T-helper 1 cell treated with Interleukin-12 subunit alpha and Interleukin-12 subunit beta and Interleukin-4 antibody, amounts not matched to agents 30 ng/mL and 1 ng/mL, for 36 hours (primary cell): Measurements from ENCODE around the gene MEGF11. TPM values are rescaled to one million over a fixed set of nuclear protein-coding genes. Genes with fewer than 3 reads are reported as not detected.

Source experiments
- intact Hi-C: fragments of 100-400 bp; cut with micrococcal nuclease; formaldehyde crosslinking; loops from one replicate; pipeline ENCODE4 v1.15.1; 2024
- total RNA-seq: library from RNA; stranded (reverse); gene quantifications from 2 replicates; pipeline ENCODE4 v1.2.3, GENCODE V29; 2022

Gene MEGF11
- total RNA-seq, 1 donor from 2014 or later = 0.78 TPM

DNA sequence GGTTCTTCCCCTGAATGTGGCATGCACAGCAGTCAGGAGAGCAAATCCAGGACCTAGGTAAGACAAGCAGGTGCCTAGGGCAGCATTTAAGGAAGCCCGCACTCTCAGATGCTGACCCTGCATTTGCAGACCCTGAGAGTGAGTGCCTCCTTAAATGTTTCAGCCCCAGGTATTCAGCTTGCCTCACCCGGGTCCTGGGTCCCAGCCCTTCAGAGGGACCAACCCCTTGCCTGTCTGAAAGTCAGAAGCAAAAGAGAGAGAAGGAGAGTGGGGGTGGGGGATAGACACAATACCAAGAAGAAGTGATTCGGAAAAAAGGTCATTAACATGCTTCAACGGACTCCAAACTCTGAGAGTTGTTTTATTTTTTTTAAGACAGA lies 75.0 kb downstream of the MEGF11 start:
- intact Hi-C loops = no loop called here

GRCh38 chr15:66172324-66172980 lies 81.1 kb downstream of the MEGF11 start:
- intact Hi-C loops = no loop called here

DNA sequence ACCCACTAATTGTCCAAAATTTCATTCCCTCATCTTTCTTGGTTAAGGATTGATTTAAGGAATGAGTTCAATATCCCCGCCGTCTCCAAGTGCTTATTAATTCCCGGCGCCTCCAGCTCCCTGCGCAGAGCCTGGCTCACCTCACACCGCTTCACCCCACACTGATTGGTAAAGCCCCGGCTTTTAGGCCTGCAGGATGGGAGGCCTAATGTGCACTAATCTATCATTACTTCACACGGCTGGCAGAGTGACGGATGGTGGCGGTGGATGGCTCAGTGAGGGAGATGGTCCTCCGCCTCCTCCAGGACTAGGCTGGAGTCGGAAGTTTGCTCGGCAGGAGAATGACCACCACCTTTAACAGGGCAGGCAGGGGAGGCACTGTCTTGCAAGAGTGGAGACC lies 81.7 kb downstream of the MEGF11 start:
- intact Hi-C loops = no loop called here

DNA sequence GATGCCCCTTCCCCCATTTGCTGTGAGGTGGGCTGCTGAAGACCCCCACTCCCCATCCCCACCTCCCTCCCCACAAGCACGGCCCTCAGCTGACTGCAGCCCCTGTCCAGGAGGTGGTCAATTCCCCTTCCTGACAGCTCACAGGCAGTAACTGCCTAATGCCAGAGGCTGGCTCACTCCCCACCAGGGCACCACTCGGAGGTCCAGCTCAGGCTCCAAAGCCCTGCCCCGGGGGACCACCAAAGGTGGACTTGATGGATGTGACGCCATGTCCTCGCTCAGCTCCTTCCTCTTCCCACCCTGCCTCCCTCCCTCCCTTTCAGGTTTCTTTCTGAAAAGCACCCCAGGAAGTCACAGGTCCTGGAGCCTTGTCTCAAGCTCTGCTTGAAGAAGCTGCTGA lies 82.8 kb downstream of the MEGF11 start:
- intact Hi-C loops = no loop called here

DNA sequence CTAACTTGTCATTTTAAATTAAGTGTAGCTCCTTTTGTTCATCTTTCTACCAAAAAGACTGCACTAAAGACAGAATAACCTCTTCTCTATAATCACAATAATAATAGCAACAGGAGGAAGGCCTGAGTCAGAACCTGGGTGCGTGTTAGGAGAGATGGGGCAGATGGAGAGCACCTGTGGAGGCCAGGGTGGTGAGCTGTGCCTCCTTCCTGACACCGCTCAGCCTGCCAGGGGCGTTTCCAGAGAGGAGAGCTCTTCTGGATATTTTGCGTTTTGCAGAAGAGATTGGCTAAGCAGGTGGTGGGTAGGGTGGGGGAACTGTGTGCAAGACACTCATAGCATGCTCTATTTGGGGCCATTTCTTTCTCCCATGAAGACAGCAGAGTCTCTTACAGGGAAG lies 83.5 kb downstream of the MEGF11 start:
- intact Hi-C loops = no loop called here

DNA sequence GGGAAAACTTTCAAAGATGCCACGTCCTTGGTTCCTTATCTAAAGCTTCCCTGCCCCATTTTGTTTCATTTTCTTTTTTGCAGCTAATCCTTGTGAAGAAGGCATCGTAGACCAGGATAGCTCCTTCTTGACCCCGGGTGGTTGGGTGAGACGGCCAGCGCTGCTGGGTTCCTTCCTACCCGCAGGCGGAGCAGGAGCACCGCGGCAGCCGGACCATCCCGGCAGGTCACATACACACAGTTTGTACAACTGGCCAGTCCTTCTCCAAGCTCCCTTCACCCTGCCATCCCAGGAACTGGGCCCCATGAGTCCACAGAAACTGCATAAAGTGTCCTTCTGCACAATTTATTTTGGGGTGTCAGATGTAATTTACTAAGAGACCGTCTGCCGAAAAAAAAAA lies 83.9 kb downstream of the MEGF11 start:
- intact Hi-C loops = no loop called here

- intact Hi-C loops = no loop called here
Observed at GRCh38 chr15:66169023-66169422, 84.5 kb downstream of the MEGF11 start.

GRCh38 chr15:66167854-66168253 lies 85.7 kb downstream of the MEGF11 start:
- intact Hi-C loops = no loop called here

DNA sequence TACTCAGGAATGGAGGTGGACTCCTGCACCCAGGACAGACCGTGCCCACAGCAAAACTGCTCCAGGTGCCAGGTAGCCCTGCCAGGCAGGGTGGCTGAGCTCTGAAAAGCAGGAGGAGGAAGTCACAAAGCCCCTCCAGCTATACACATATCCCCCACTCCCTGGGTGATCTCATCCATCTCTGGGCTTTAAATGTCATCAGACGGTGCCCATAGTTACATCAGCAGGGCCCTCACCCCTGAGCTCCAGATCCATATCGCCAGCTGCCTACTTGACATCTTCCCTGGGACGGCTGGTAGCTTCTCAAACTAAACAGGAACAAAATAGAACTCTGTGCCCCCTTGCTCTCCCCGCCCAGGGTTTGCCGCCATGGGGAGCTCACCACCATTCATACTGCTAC lies 87.7 kb downstream of the MEGF11 start:
- intact Hi-C loops = no loop called here

GRCh38 chr15:66164788-66165187 lies 88.8 kb downstream of the MEGF11 start:
- intact Hi-C loops = no loop called here

GRCh38 chr15:66163553-66163952 lies 90.0 kb downstream of the MEGF11 start:
- intact Hi-C loops = no loop called here

- intact Hi-C loops = no loop called here
Observed at GRCh38 chr15:66162286-66162685, 91.3 kb downstream of the MEGF11 start.

GRCh38 chr15:66161575-66162118 lies 91.9 kb downstream of the MEGF11 start:
- intact Hi-C loops = no loop called here

DNA sequence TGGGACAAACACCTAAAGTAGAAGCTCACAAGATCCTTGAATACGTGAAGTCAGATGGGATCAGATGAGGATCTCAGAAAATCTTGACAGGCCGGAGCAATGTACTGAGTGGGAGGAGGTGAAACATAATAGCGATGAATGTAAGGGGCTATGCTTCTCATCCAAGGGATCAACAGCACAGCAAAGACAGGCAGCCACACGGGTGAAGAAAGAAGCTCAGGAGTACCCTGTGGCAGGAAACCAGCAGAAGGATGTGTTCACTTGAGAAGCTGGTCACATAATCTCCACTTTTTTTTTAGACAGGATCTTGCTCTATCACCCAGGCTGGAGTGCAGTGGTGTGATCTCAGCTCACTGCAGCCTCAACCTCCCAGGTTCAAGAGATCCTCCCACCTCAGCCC lies 92.4 kb downstream of the MEGF11 start:
- intact Hi-C loops = no loop called here

GRCh38 chr15:66157507-66157906 lies 96.0 kb downstream of the MEGF11 start:
- intact Hi-C loops = no loop called here

GRCh38 chr15:66156310-66156975 lies 97.1 kb downstream of the MEGF11 start:
- intact Hi-C loops = no loop called here

DNA sequence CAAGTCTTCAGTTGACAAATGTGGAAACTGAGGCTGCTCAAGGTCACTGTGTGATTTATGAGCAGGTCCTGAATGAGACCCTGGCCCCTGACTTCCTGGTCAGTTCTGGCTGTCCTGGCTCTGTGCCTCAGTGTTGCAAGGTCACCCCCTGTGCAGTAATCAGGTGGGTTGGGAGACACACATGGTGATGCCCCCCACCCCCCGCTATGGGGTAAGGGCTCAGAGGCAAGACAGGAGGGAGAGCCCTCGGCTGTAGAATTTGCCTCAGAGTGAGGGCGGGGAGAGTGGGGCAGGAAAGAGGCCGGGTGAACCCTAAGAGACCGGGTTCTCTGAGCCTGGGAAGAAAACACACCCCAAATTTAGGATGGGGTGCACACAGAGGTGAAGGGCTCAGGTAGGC lies 98.5 kb downstream of the MEGF11 start:
- intact Hi-C loops = no loop called here

DNA sequence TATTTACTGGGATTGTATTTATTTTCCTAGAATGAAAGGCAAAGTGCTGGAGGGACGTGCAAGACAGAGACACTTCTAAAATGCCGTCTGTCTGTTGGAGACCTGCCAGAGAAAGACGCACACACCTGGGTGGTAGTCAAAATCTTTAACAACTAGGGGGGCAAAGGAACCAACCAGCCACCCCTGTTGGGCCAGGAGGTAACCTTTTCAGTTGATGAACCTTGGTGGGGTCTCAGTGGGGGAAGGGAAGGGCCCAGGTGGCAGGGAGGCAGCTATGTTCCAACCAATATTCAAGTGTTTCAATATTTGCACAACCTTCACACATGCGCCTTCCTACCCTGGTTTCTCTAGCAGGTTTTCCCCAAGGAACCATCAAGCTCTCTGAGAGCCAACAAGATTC lies 99.0 kb downstream of the MEGF11 start:
- intact Hi-C loops = no loop called here

GRCh38 chr15:66153549-66154415 lies 99.8 kb downstream of the MEGF11 start:
- intact Hi-C loops = no loop called here

DNA sequence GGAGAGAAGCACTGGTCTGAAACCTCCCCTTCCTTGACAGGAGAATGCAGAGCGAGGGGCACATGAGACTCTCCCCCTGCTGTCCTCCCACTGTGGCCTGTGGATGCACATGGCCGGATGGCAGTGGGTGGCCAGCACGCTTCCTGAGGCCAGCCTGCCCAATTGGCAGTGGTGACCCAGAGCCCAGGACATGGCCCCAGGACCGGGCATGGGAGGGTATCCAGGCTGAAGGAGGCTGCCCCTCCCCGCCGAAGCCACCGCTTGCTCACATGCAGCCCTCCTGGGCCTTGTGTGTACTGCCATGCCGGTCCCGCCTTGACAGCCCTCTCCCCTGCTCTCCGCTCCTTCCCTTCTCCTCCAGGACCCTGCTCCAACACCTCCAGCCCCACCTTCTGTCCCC lies 100.9 kb downstream of the MEGF11 start:
- intact Hi-C loops = no loop called here

- intact Hi-C loops = no loop called here
Observed at GRCh38 chr15:66151809-66152208, 101.7 kb downstream of the MEGF11 start.

DNA sequence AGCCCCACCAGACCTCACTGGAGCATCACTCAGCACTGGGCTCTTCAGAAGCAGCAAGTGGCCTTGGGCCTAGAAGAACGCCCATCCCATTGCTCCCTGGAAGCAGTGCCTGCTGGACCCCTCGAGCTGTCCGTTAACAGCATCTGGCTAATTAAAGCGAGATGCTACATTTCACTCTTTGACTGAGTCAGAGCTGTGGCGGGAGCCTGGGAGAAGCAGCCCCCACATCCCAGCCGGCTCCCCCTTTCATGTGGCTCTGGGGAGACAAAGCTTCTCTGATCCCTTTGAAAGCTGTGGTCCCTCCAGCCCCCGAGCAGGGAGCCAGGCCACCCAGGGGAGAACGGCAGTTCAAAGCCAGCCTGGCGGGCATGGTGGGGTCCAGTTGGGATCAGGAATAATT lies 103.7 kb downstream of the MEGF11 start:
- intact Hi-C loops = no loop called here
